HepG2 (cell line): ENCODE data around the gene CYB5A.

Experiments
- CBX2 ChIP-seq, 2 experiments: fragments of 200-600 bp in 1 of 2; sonication (generic); formaldehyde crosslinking in 1 of 2; IDR thresholded peaks; 2 replicates each; pipeline versions ENCODE4 v1.7.0 to v1.8.1; 2018 to 2022; ENCODE audit warnings: low read depth in 2 of 2, low read length in 1 of 2, mild to moderate bottlenecking in 1 of 2, missing genetic modification reagents in 1 of 2
- CREM ChIP-seq, 2 experiments: sonication (generic) in 1 of 2; formaldehyde crosslinking in 1 of 2; IDR thresholded peaks; 2 replicates each; pipeline versions ENCODE4 v1.4.0 to v1.6.1; 2016 to 2020; ENCODE audit warnings: antibody characterized with exemption in 1 of 2, mild to moderate bottlenecking in 1 of 2, missing genetic modification reagents in 1 of 2
- CTCF ChIP-seq: sonication (generic); formaldehyde crosslinking; IDR thresholded peaks from 2 replicates; pipeline ENCODE4 v1.5.0; 2020; ENCODE audit warnings: mild to moderate bottlenecking, missing genetic modification reagents, moderate library complexity
- KDM1A ChIP-seq: IDR thresholded peaks from 2 replicates; pipeline ENCODE4 v1.6.1; 2016; ENCODE audit warnings: missing compliant biosample characterization
- KLF16 ChIP-seq, 2 experiments: sonication (generic) in 1 of 2; formaldehyde crosslinking in 1 of 2; IDR thresholded peaks; 2 replicates each; pipeline versions ENCODE4 v1.6.1 to v1.8.0; 2016 to 2023; ENCODE audit warnings: missing genetic modification reagents in 2 of 2, missing compliant biosample characterization in 1 of 2
- RAD21 ChIP-seq: fragments of 450-650 bp; formaldehyde crosslinking; IDR thresholded peaks from 2 replicates; pipeline ENCODE4 v1.5.0; 2020; ENCODE audit warnings: mild to moderate bottlenecking
- SAP130 ChIP-seq: IDR thresholded peaks from 2 replicates; pipeline ENCODE4 v1.6.1; 2016; ENCODE audit warnings: low read depth
- TOPORS ChIP-seq: sonication (generic); formaldehyde crosslinking; IDR thresholded peaks from 2 replicates; pipeline ENCODE4 v1.8.0; 2023; ENCODE audit warnings: mild to moderate bottlenecking, missing genetic modification reagents
- TRIM24 ChIP-seq: sonication (generic); formaldehyde crosslinking; IDR thresholded peaks from 2 replicates; pipeline ENCODE4 v1.8.0; 2022; ENCODE audit warnings: mild to moderate bottlenecking, missing genetic modification reagents
- ZKSCAN8 ChIP-seq: IDR thresholded peaks from 2 replicates; pipeline ENCODE4 v1.6.1; 2016; ENCODE audit warnings: borderline replicate concordance, missing genetic modification reagents, missing compliant biosample characterization
- ZNF605 ChIP-seq: sonication (generic); formaldehyde crosslinking; IDR thresholded peaks from 2 replicates; pipeline ENCODE4 v1.8.0; 2022; ENCODE audit warnings: mild to moderate bottlenecking, missing genetic modification reagents

- TF ChIP-seq CTCF (no peak), KDM1A (no peak), SAP130 (CRISPR knock-in tag) (peak; percentile 73), CBX2 (IDR thresholded peaks at IDR 0.05; ENCODE audit: low read depth, low read length) (no peak), CBX2 (CRISPR knock-in tag; IDR thresholded peaks at IDR 0.05; ENCODE audit: low read depth) (no peak), ZKSCAN8 (peak; percentile 75; the same call in 1 of the 2 replicates), KLF16 (CRISPR knock-in tag; IDR thresholded peaks at IDR 0.05) (0 out of 4 replicates have a peak, but pooled peaks of 1 of the 2 experiments have one; percentile 22), CREM (IDR thresholded peaks at IDR 0.05) (0 out of 2 replicates have a peak, but pooled peaks have one; percentile 25), CREM (CRISPR knock-in tag; IDR thresholded peaks at IDR 0.05) (no peak), TOPORS (no peak), RAD21 (CRISPR knock-in tag) (no peak), ZNF605 (CRISPR knock-in tag) (no peak), TRIM24 (no peak)
Observed at GRCh38 chr18:74316257-74317170, 24.8 kb upstream of the CYB5A start.
